IMR-90 (cell line): ENCODE measurements around the gene CAMTA1. TPM values are rescaled to one million over a fixed set of nuclear protein-coding genes. Genes with fewer than 3 reads are reported as not detected.

Experiments used
- ATAC-seq: fragments of 200-7000 bp; cut with Tn5 transposase; 2 replicates; pipeline ENCODE4 v1.9.1; 2020; ENCODE audit warnings: low read depth, mild to moderate bottlenecking, moderate library complexity
- BruUV-seq: library from RNA; stranded (reverse); fragments of 400-500 nt; replicated peaks from 2 replicates; lab custom pipeline; 2021; lab: Mats Ljungman, UMichigan
- CTCF ChIA-PET: fragments of 300-600 bp; formaldehyde crosslinking; extraction: SDS; loops from one replicate; lab custom pipeline; 2021; ENCODE audit warnings: antibody characterized with exemption; lab: Yijun Ruan, JAX
- POLR2A ChIA-PET: fragments of 300-600 bp; sonication (Branson Sonifier 250); formaldehyde crosslinking; loops from one replicate; lab custom pipeline; 2022; ENCODE audit warnings: antibody characterized with exemption; ENCODE audit not compliant: unreplicated experiment; lab: Charles Lee
- DNase-seq: peaks from one replicate; pipeline ENCODE4 v3.0.0; 2013
- H2AFZ ChIP-seq: replicated peaks from 2 replicates; pipeline ENCODE3; 2013; ENCODE audit warnings: low read length, mild to moderate bottlenecking; ENCODE audit not compliant: poor library complexity
- H2AK5ac ChIP-seq: 2 replicates; pipeline ENCODE4 v1.6.1; 2013; ENCODE audit warnings: low read depth, low read length, inconsistent platforms
- H2AK9ac ChIP-seq: replicated peaks from 2 replicates; pipeline ENCODE3; 2013; ENCODE audit warnings: mild to moderate bottlenecking, low read depth, low read length, moderate library complexity; ENCODE audit not compliant: poor library complexity
- H2BK120ac ChIP-seq: 2 replicates; pipeline ENCODE4 v1.6.1; 2013; ENCODE audit warnings: low read depth, low read length, inconsistent platforms
- H2BK15ac ChIP-seq: 3 replicates; pipeline ENCODE4 v1.6.1; 2013; ENCODE audit warnings: low read depth, low read length, inconsistent platforms
- H2BK20ac ChIP-seq: 2 replicates; pipeline ENCODE4 v1.6.1; 2013; ENCODE audit warnings: low read depth, mild to moderate bottlenecking, inconsistent platforms, low read length, moderate library complexity
- H2BK5ac ChIP-seq: 2 replicates; pipeline ENCODE4 v1.6.1; 2013; ENCODE audit warnings: mild to moderate bottlenecking, low read depth, low read length, inconsistent platforms; ENCODE audit not compliant: poor library complexity, severe bottlenecking
- H3K14ac ChIP-seq: replicated peaks from 2 replicates; pipeline ENCODE4 v1.6.1; 2013; ENCODE audit warnings: low read depth, low read length, inconsistent platforms
- H3K18ac ChIP-seq: 2 replicates; pipeline ENCODE4 v1.6.1; 2013; ENCODE audit warnings: low read depth, low read length, control low read depth
- H3K23ac ChIP-seq: 2 replicates; pipeline ENCODE4 v1.6.1; 2013; ENCODE audit warnings: low read depth, low read length, inconsistent platforms
- H3K27ac ChIP-seq: 2 replicates; pipeline ENCODE4 v1.5.1; 2013; ENCODE audit warnings: mild to moderate bottlenecking, control low read depth, low read length; ENCODE audit not compliant: insufficient read depth
- H3K27me3 ChIP-seq: 2 replicates; pipeline ENCODE4 v1.6.1; 2013; ENCODE audit warnings: low read length; ENCODE audit not compliant: control insufficient read depth, insufficient read depth
- H3K36me3 ChIP-seq: 2 replicates; pipeline ENCODE4 v1.6.1; 2013; ENCODE audit warnings: low read length, mixed read lengths; ENCODE audit not compliant: control insufficient read depth, insufficient read depth
- H3K4ac ChIP-seq: 2 replicates; pipeline ENCODE4 v1.6.1; 2013; ENCODE audit warnings: low read depth, low read length, inconsistent platforms
- H3K4me1 ChIP-seq: 2 replicates; pipeline ENCODE4 v1.6.1; 2013; ENCODE audit warnings: low read length, mixed read lengths; ENCODE audit not compliant: control insufficient read depth, insufficient read depth
- H3K4me2 ChIP-seq: 2 replicates; pipeline ENCODE4 v1.6.1; 2013; ENCODE audit warnings: low read depth, mild to moderate bottlenecking, control low read depth, low read length, moderate library complexity
- H3K4me3 ChIP-seq: 2 replicates; pipeline ENCODE4 v1.5.1; 2013; ENCODE audit warnings: low read depth, mild to moderate bottlenecking, control low read depth, low read length, moderate library complexity; ENCODE audit not compliant: insufficient read depth
- H3K56ac ChIP-seq: 2 replicates; pipeline ENCODE4 v1.6.1; 2013; ENCODE audit warnings: low read length, inconsistent platforms; ENCODE audit not compliant: insufficient read depth; ENCODE audit errors: extremely low read depth
- H3K79me1 ChIP-seq, 2 experiments: 2 replicates each; pipeline ENCODE4 v1.6.1; 2013; ENCODE audit warnings: low read length in 2 of 2, inconsistent platforms in 1 of 2, low read depth in 1 of 2
- H3K9ac ChIP-seq: 2 replicates; pipeline ENCODE4 v1.6.1; 2013; ENCODE audit warnings: low read depth, low read length, control low read depth
- H3K9me1 ChIP-seq: 2 replicates; pipeline ENCODE4 v1.6.1; 2013; ENCODE audit warnings: low read length, inconsistent platforms; ENCODE audit not compliant: insufficient read depth
- H3K9me3 ChIP-seq: 2 replicates; pipeline ENCODE4 v1.6.1; 2013; ENCODE audit warnings: low read length; ENCODE audit not compliant: control insufficient read depth, insufficient read depth
- H4K20me1 ChIP-seq: 2 replicates; pipeline ENCODE4 v1.6.1; 2013; ENCODE audit warnings: low read length, inconsistent platforms; ENCODE audit not compliant: insufficient read depth
- H4K5ac ChIP-seq: 2 replicates; pipeline ENCODE4 v1.6.1; 2013; ENCODE audit warnings: mild to moderate bottlenecking, low read depth, low read length, control low read depth
- H4K8ac ChIP-seq, 2 experiments: 2 replicates each; pipeline ENCODE4 v1.6.1; 2013; ENCODE audit warnings: low read depth in 2 of 2, low read length in 2 of 2, control low read depth in 1 of 2, inconsistent platforms in 1 of 2
- H4K91ac ChIP-seq: 2 replicates; pipeline ENCODE4 v1.6.1; 2013; ENCODE audit warnings: low read depth, low read length, inconsistent platforms; ENCODE audit not compliant: insufficient read depth
- CEBPB ChIP-seq: IDR thresholded peaks from 2 replicates; pipeline ENCODE4 v1.6.1; 2012; ENCODE audit warnings: low read depth, low read length, improper control_type of control experiment
- CHD1 ChIP-seq: IDR thresholded peaks from 2 replicates; pipeline ENCODE4 v1.6.1; 2012; ENCODE audit warnings: low read depth, low read length, improper control_type of control experiment
- NFE2L2 ChIP-seq: fragments of 150-350 bp; IDR thresholded peaks from 2 replicates; pipeline ENCODE4 v1.6.1; 2016; ENCODE audit warnings: low read depth, mild to moderate bottlenecking, low read length
- POLR2A ChIP-seq: IDR thresholded peaks from 2 replicates; pipeline ENCODE4 v1.6.1; 2012; ENCODE audit warnings: mild to moderate bottlenecking, low read depth, low read length
- WGBS, 2 experiments: methylation state at CpG; one replicate each; pipeline versions ENCODE4 v1.1.5 to v1.1.7; 2013; ENCODE audit warnings: missing lambda C conversion rate in 2 of 2; ENCODE audit not compliant: insufficient read length in 1 of 2; ENCODE audit errors: extremely low coverage in 2 of 2; 5-methylcytosine and 5-hydroxymethylcytosine counted together
- dilution Hi-C: fragments of 300-500 bp; cut with HindIII; formaldehyde crosslinking; loops from one replicate; pipeline ENCODE4 v1.14.3; 2018; ENCODE audit warnings: low sequenced_read_pairs; ENCODE audit not compliant: unreplicated experiment
- in situ Hi-C: fragments of 300-500 bp; cut with MboI; formaldehyde crosslinking; loops from 3 replicates; pipeline ENCODE4 v1.14.3; 2019; ENCODE audit warnings: low sequenced_read_pairs, inconsistent platforms, mixed read lengths
- intact Hi-C: fragments of 100-400 bp; cut with micrococcal nuclease; formaldehyde crosslinking; loops from 2 replicates; pipeline ENCODE4 v1.10.0; 2022
- polyA plus RNA-seq, 3 experiments: library from polyadenylated mRNA; depleted of rRNA; stranded (reverse); fragments of >200 nt; gene quantifications; 2 replicates each; pipeline ENCODE4 v1.2.3, GENCODE V29; 2012; ENCODE audit warnings: low replicate concordance in 1 of 3
- total RNA-seq: library from RNA; depleted of rRNA; stranded (reverse); fragments of >200 nt; gene quantifications from 2 replicates; pipeline ENCODE4 v1.2.3, GENCODE V29; 2012

Gene CAMTA1
- total and polyA plus RNA-seq, 2 of the 4 experiments (the other 2 are of a cell fraction), result 35.5 to 74.3 TPM

- H3K14ac ChIP-seq, result no peak overlapping the region
- peaks cover 6% of the 10 kb centered on the region for H3K27me3 ChIP-seq
- no peaks in the 10 kb centered on the region for H3K9me1 ChIP-seq
- no peaks in the 10 kb centered on the region for H4K20me1 ChIP-seq
- no peak overlapping the region for H4K5ac ChIP-seq
- no peak overlapping the region for H2BK5ac ChIP-seq
- no peak overlapping the region for H4K8ac ChIP-seq
- H2BK15ac ChIP-seq, result no peak overlapping the region
- no peak overlapping the region for H3K18ac ChIP-seq
- intact Hi-C loops, result no loop called here
- no peak overlapping the region for H3K23ac ChIP-seq
- ChIA-PET POLR2A (no interaction called here), CTCF (interaction anchor here (0.6 kb wide), 1 partner anchor 162 kb away, joined by 3 read pairs; no protein-coding TSS in a partner anchor)
- ATAC-seq (no peak), DNase-seq (no peak)
- H3K79me1 ChIP-seq, result no peaks in the 10 kb centered on the region
- BruUV-seq, result no TSS peak
- no peak overlapping the region for H3K9ac ChIP-seq
- peak overlapping the region; percentile 43 for H2AFZ ChIP-seq
- H3K4ac ChIP-seq, result no peak overlapping the region
- no peak overlapping the region for H2BK20ac ChIP-seq
- no peaks in the 10 kb centered on the region for H3K36me3 ChIP-seq
- H2AK5ac ChIP-seq, result no peak overlapping the region
- no peak overlapping the region for H4K91ac ChIP-seq
- H3K27ac ChIP-seq, result no peak overlapping the region
- no peaks in the 10 kb centered on the region for H3K4me1 ChIP-seq
- 71% methylated on average over 3 of the region's 6 CpGs; no CpG with 5 or more reads in 1 of the 2 experiments for WGBS, 2 experiments
- no peak overlapping the region for H3K4me3 ChIP-seq
- no peak overlapping the region for H2BK120ac ChIP-seq
- no peak overlapping the region for H3K56ac ChIP-seq
- TF ChIP-seq CHD1, result no peak
- TF ChIP-seq NFE2L2, result no peak
- no peak for TF ChIP-seq CEBPB
- TF ChIP-seq POLR2A, result no peak
- H3K4me2 ChIP-seq, result no peak overlapping the region
- H2AK9ac ChIP-seq, result no peak overlapping the region
- dilution Hi-C loops, result no loop called here
- in situ Hi-C loops, result no loop called here
- H3K9me3 ChIP-seq, result no peaks in the 10 kb centered on the region
Measured at GRCh38 chr1:7363450-7363849, 578.2 kb downstream of the CAMTA1 start.
